MG63 (cell line): ENCODE results near the gene EXOC2. TPM values are rescaled to one million over a fixed set of nuclear protein-coding genes. Genes with fewer than 3 reads are reported as not detected.

ENCODE experiments used
- DNase-seq: peaks from one replicate; pipeline ENCODE4 v3.0.0-alpha.2; 2020
- H3K27me3 ChIP-seq: fragments of 250-450 bp; sonication (Bioruptor Pico); 2 replicates; pipeline ENCODE4 v1.5.1; 2020; ENCODE audit warnings: mild to moderate bottlenecking, moderate library complexity
- H3K36me3 ChIP-seq: fragments of 250-450 bp; sonication (Bioruptor Pico); 2 replicates; pipeline ENCODE4 v1.5.1; 2020; ENCODE audit warnings: mild to moderate bottlenecking, moderate library complexity
- H3K4me3 ChIP-seq: fragments of 250-450 bp; sonication (Bioruptor Pico); 2 replicates; pipeline ENCODE4 v1.5.1; 2020; ENCODE audit warnings: mild to moderate bottlenecking, moderate library complexity
- H3K9me3 ChIP-seq: fragments of 250-450 bp; sonication (Bioruptor Pico); 2 replicates; pipeline ENCODE4 v1.5.1; 2020; ENCODE audit warnings: mild to moderate bottlenecking, moderate library complexity
- total RNA-seq: library from RNA; depleted of rRNA; stranded (reverse); fragments of >200 nt; shearing (Covaris generic); gene quantifications from 2 replicates; pipeline ENCODE4 v1.2.3, GENCODE V29; 2014; ENCODE audit warnings: low replicate concordance; rRNA removed

The EXOC2 gene, protein sequence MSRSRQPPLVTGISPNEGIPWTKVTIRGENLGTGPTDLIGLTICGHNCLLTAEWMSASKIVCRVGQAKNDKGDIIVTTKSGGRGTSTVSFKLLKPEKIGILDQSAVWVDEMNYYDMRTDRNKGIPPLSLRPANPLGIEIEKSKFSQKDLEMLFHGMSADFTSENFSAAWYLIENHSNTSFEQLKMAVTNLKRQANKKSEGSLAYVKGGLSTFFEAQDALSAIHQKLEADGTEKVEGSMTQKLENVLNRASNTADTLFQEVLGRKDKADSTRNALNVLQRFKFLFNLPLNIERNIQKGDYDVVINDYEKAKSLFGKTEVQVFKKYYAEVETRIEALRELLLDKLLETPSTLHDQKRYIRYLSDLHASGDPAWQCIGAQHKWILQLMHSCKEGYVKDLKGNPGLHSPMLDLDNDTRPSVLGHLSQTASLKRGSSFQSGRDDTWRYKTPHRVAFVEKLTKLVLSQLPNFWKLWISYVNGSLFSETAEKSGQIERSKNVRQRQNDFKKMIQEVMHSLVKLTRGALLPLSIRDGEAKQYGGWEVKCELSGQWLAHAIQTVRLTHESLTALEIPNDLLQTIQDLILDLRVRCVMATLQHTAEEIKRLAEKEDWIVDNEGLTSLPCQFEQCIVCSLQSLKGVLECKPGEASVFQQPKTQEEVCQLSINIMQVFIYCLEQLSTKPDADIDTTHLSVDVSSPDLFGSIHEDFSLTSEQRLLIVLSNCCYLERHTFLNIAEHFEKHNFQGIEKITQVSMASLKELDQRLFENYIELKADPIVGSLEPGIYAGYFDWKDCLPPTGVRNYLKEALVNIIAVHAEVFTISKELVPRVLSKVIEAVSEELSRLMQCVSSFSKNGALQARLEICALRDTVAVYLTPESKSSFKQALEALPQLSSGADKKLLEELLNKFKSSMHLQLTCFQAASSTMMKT
- total RNA-seq = 16.9 and 19.7 TPM in 2 replicates

DNA sequence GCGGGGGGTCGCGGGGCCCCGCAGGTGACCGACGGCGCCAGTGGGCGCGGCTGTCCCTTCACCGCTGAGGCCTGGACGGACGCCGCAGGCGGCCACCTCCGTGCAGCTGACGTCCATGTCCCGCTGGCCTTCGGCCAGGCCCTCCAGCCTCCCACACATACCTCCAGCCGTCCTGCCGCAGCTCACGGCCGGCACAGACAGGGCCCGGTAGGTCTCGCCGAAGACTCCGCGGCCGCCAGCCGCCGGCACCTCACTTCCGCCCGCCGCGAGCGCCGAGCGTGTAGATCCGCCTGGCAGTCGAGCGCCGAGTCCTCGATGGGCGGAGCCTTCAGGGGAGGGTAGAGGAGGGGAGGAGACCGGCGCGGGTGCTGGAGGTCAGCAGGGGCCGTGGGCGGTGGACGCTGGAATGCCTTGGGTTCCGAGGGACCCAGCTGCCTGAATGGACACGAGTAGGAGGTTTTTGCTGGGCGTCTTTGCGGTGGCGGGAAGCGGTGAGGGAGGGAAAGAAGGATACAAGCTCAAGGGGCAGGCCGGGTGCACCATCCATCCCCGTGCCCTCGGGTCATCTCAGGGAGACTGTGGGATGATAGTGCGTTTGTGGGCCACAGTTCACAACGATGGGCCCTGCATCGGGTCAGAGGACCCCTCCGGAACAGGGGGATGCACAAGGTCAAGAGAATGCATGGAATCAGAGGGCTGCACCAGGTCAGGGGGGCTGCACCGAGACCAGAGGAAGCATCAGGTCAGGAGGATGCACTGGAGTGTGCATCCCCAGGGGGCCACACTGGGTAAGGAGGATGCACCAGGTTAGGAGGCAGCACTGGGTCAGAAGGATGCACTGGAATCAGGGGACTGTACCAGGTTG lies at the start of gene EXOC2:
Gene EXOC2 (minus strand): TSS at position 282 of the 865 bp plus-strand sequence. CDS start 55,321 bp downstream, outside the sequence.
- H3K9me3 ChIP-seq = no peaks in the 10 kb centered on the region
- peak within 1 kb of the TSS; percentile 77 for H3K4me3 ChIP-seq
- no peaks in the 10 kb centered on the region for H3K27me3 ChIP-seq
- H3K36me3 ChIP-seq = no peaks in the 10 kb centered on the region
- peak; percentile 83 for DNase-seq

DNA sequence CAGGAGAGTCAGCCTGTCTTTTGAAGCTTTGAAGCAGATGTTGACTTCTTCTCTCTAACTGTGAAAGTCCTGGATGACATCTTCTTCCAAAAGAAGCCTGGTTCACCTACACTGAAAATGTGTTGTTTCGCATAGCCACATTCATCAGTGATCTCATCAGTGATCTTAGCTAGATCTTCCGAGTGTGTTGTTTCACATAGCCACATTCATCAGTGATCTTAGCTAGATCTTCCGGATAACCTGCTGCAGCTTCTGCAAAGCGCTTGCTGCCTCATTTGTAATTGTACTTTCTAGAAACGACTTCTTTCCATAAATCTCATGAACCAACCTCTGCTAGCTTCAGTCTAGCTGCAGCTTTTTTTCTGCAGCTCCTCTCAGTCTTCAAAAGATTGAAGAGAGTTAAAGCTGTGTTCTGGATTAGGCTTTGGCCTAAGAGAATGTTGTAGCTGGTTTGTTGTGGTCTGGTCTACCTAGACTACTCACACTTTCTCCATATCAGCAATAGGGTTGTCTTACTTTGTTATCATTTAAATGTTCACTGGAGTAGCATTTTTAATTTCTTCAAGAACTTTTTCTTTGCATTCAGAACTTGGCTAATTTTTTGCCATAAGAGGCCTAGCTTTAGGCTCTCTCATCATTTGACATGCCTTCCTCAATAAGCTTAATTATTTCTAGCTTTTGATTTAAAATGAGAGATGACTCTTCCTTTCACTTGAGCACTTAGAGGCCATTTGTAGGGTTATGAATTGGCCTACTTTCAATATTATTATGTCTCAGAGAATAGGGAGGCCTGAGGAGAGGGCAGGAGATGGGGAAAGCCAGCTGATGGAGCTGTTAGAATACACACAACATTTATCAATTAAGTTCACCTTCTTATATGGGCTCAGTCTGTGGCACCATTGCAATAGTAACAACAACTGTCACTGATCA lies 48.7 kb upstream of the EXOC2 start:
- Histone ChIP-seq H3K36me3 (no peaks in the 10 kb centered on the region), H3K4me3 (no peak overlapping the region), H3K27me3 (no peaks in the 10 kb centered on the region), H3K9me3 (no peaks in the 10 kb centered on the region)
- DNase-seq = no peak

DNA sequence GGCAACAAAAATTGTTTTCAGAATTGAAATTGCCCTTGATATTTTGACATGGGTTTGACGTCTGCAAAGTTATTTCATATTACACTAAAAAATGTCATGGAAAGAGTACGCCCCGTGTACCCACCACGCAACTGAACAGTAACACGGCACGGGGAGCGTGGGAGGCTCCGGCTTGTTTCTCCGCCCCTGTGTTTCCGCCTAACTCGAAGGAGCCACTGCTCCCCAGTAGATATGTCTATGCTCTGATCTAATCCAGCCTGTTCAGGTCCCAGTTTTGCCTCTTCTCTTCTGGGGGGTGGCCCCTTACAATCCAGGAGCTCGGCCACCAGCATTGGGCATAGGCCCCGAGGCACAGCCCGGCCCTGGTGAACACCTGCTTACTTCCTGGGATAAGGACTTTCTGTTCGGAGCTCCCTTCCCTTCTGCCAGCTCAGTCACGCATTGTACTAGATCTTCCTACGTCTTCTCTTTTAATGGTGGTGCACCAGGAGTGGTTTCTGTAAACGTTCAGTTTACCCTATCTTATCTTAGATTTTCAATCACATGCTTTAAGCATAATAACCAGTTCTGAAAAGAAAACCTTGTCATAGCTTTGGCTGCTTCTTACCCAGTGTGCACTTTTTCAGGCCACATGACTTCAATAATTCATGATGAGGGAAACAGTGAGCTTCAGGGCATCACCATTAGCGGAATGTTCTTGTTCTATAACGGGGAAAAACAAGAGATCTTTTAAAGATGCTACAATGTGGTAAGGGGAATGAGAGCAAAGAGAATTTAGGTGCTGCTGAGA lies 43.9 kb upstream of the EXOC2 start:
- DNase-seq = no peak
- Histone ChIP-seq H3K36me3 (no peaks in the 10 kb centered on the region), H3K4me3 (no peak overlapping the region), H3K27me3 (no peaks in the 10 kb centered on the region), H3K9me3 (no peaks in the 10 kb centered on the region)

DNA sequence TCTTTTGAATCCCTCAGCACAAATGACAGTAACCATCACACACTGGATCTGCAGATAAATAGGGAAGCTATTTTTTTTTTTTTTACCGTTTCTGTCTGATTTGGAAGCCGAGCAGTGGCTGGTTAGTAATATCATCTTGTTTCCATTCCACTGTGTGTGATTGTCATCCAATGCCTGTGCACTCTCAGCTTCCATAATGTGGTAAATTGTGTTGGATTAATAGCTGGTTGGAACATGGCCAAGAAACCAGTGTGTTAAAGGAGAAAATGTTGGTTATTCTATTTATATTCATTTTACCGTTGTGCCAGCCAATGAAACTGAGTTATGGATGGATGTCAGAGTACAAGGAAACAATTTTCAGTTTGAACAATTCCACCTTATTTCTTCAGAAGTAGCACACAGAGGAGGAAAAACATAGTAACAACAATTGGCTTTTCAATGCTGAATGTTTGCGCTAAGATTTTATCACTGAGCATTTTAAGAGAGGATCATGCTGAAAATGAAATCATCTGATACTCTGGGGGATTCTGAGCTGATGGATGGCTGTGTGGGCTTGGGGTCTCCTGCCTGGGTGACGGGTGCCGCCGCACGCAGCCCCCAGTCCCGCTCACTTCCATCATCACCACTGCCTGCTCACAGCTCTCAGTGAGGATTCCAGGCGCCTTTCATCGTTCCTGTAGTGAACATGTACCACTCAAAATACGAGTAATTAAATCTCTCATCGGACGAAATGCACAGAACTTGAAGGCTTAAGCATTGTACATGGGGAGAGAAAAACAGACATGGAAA lies 40.7 kb upstream of the EXOC2 start:
- H3K36me3 ChIP-seq = no peaks in the 10 kb centered on the region
- no peak for DNase-seq
- H3K27me3 ChIP-seq = no peaks in the 10 kb centered on the region
- H3K9me3 ChIP-seq = no peaks in the 10 kb centered on the region
- no peak overlapping the region for H3K4me3 ChIP-seq

DNA sequence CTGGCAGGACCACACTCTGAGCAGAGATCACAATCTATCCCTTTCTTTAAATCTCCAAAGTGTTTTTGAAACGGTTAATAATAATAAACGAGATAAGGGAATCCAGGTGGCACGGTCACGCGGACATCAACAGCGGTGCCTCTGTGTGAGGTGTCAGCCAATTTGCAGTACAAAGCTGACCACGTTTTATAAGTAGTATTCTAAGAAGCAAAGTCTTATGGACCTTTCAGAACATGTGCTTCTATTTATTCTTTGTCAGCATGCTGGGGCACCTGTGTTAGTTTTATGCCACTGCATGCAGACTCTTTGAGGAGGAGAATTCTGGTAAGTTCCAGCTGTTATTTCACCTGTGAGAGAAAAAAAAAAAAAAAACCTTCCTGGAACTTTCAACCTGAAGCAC lies 39.0 kb upstream of the EXOC2 start:
- DNase-seq = no peak
- H3K9me3 ChIP-seq = no peaks in the 10 kb centered on the region
- no peaks in the 10 kb centered on the region for H3K36me3 ChIP-seq
- no peaks in the 10 kb centered on the region for H3K27me3 ChIP-seq
- H3K4me3 ChIP-seq = no peak overlapping the region

DNA sequence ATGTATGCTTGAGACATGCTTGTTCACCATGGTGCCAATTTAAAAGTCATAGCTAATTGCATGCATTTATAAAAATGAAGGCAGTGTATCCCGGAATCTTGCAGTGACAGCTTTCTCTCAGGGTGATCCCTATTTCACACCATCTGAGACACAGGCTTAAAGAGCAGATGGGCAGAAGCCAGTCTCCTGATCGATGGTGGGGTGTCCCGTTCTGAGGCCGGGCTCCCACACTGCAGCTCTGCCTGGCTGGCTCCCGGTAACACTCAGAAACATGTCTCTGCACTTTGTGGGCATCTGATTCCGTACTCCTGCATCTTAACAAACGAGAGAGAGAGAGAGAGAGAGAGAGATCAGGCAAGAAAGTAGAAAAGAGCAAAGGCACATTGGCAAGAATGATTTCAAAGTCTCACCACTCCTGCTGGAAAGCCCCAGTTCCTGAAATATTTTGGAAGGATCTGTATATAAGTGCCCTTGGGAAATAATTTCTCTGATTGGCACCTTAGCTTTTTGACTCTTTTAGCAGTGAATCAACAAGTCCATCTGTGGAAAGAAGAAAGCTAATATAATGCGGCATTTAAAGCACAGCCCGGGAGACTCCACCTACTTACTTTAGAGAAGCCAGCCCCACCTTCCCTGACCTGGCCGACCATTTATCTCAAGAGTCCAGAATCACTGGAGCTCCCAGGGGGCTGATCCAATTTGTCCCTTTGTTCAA lies 36.8 kb upstream of the EXOC2 start:
- Histone ChIP-seq H3K9me3 (no peaks in the 10 kb centered on the region), H3K27me3 (no peaks in the 10 kb centered on the region), H3K4me3 (no peak overlapping the region), H3K36me3 (no peaks in the 10 kb centered on the region)
- no peak for DNase-seq

DNA sequence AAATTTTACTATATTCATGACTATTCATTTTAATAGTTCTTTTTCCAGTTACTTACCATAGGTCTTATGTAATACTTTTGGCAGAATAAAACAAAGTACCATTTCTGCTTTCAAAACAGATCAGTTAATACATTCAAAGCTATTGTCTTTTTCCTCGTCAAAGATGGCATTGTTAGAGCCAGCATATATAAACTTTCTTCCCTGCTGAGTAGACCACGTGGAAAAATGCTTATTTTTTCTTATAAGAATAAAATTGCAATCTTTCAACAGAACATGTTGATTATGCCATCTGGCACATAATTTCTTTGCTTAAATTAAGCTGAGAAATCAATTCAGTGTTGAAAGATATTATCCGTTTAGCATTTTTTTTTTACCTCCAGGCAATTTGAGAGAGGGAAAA lies 34.9 kb upstream of the EXOC2 start:
- DNase-seq = no peak
- no peak overlapping the region for H3K4me3 ChIP-seq
- H3K27me3 ChIP-seq = no peaks in the 10 kb centered on the region
- H3K9me3 ChIP-seq = no peaks in the 10 kb centered on the region
- no peaks in the 10 kb centered on the region for H3K36me3 ChIP-seq

DNA sequence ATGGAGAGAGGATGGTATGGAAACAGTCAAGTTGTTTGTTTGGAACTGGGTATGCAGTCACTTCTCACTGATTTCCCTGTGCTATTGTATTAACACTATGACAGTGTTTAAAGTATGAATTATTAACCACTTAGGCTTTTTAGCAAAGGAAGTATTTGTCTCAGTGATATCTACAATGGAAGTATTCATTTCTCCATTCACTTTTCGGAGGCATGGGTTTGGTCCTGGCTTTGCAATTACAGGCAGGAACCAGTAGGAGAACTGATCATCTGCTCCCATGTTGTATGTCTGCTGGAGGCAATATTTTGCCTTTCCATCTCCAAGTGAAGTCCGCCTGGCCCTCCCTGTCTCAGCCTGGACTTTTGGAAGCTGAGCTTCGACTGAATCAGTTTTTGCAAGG lies 30.6 kb upstream of the EXOC2 start:
- no peaks in the 10 kb centered on the region for H3K27me3 ChIP-seq
- H3K4me3 ChIP-seq = no peak overlapping the region
- no peak for DNase-seq
- no peaks in the 10 kb centered on the region for H3K36me3 ChIP-seq
- no peaks in the 10 kb centered on the region for H3K9me3 ChIP-seq

DNA sequence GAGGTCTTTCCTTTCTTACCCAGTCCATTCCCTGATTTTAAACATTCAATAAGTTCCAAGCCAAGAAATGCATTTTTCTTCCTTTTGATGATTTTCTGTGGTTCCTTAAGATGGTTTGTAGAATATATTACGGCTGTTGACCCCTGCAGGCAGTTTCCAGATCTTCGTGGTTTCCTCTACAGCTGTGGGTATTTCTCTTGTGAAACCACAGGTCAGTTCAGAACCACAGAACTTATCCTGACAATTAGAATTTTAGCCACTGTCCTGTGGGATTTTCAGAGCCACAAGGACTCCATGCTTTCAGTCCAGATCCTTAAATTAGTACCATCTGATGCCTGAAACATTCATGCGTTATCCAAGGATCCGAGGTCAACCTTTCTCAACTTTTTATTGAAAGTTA lies 29.7 kb upstream of the EXOC2 start:
- H3K27me3 ChIP-seq = no peaks in the 10 kb centered on the region
- H3K4me3 ChIP-seq = no peak overlapping the region
- DNase-seq = no peak
- H3K9me3 ChIP-seq = no peaks in the 10 kb centered on the region
- no peaks in the 10 kb centered on the region for H3K36me3 ChIP-seq

DNA sequence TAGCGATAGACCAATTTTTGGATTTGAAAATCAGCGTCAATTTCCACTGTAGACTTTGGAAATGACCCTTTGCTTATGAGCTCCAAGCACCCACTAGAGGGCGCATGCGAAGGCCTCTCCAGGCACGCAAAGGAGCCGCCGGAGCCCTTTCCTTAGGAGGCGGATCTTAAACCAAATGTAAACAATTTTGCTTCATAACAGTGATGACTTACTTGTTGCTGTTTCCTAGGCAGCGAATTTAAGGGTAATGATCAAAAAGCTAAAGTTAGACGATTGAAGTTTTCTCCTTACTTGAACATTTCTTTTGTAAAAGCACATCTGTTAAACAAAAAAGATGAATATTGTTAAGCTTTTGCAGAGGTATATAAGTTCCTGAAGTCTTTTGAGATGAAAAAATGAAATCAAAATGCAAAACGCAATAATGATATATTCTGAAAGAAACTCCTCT lies 29.2 kb upstream of the EXOC2 start:
- Histone ChIP-seq H3K27me3 (no peaks in the 10 kb centered on the region), H3K36me3 (no peaks in the 10 kb centered on the region), H3K9me3 (no peaks in the 10 kb centered on the region), H3K4me3 (no peak overlapping the region)
- peak; percentile 69 for DNase-seq

DNA sequence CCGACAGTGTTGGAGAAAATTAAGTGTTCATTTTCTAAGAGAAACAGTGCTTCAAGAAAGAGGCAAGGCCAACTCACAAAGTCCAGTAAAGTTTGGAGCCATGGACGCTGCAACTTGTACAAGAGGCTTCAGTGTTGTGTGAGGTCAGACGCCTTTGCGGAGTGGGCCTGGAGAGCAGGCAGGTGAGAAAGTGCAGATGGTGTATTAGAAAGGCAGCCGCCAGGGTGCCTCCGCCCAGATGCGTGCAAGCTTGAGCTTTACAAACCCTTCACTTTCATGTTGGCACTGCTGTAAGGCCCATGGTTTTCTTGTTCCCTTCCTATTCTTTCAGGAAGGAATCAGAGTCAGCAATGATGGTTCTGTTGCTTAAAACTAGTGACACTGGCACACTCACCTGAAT lies 25.4 kb upstream of the EXOC2 start:
- no peak overlapping the region for H3K4me3 ChIP-seq
- no peaks in the 10 kb centered on the region for H3K9me3 ChIP-seq
- H3K27me3 ChIP-seq = no peaks in the 10 kb centered on the region
- DNase-seq = no peak
- no peaks in the 10 kb centered on the region for H3K36me3 ChIP-seq

DNA sequence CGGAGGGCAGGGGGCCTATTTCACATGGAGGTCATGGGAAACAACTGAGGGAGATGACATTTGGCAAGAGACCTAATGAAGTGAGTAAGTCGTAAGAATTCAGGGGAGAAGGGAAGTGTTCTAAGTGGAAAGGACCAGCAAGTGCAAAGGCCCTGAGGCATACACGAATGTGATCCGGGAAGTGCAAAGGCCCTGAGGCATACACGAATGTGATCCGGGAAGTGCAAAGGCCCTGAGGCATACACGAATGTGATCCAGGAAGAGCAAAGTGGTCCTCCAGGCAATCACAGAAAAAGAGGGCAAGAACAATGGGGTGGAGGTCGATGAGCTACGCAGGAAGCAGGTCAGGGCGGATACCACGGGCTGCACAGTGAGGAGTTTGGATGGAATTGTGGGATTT lies 24.2 kb upstream of the EXOC2 start:
- H3K27me3 ChIP-seq = no peaks in the 10 kb centered on the region
- no peaks in the 10 kb centered on the region for H3K36me3 ChIP-seq
- no peak overlapping the region for H3K4me3 ChIP-seq
- no peak for DNase-seq
- no peaks in the 10 kb centered on the region for H3K9me3 ChIP-seq

DNA sequence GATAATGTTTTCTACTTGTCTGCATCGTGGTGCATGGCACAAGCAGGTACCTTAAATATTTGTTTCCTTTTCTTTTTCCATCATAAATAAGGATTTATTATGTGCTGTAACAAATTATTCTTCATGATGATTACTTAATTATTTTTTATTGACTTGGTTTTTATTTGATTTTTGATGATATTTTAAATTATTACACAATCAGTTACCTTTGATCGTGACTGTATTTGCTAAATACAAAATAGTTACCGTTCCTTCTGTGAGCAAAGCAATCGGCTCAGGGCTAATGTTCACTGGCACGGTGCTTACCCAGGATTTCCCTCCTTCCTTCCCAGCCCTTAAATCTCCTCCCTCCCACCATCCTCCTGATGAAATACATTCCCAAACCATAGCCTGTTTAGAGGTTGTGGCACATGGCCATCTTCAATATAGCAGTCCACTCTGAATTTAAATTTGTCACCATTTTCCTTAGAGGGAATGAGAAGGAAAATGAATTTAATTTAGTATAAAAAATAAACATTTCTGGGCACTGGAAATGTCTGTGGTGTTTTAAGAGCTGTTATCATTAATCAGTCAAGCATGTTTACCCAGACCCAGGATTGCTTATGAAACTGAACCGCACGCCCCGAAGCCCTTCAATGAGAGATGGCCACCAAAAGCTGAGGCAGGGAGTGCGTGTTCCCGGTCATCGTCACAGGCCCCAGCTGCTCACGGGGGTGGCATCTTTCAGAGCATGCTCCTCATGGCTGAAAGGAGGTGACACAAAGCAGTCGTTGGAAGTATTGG lies 23.0 kb upstream of the EXOC2 start:
- H3K9me3 ChIP-seq = no peaks in the 10 kb centered on the region
- no peaks in the 10 kb centered on the region for H3K27me3 ChIP-seq
- no peak overlapping the region for H3K4me3 ChIP-seq
- no peak for DNase-seq
- no peaks in the 10 kb centered on the region for H3K36me3 ChIP-seq
